OCI-LY1 (cell line): Measurements from ENCODE around the gene FOXE1.

Source experiments
- H2AFZ ChIP-seq: fragments of 200-600 bp; sonication (generic), shearing (Covaris generic); 2 replicates; pipeline ENCODE4 v1.6.0; 2014; ENCODE audit warnings: antibody characterized with exemption, mild to moderate bottlenecking, low read length
- H3F3A ChIP-seq: fragments of 200-600 bp; sonication (generic), shearing (Covaris generic); 2 replicates; pipeline ENCODE4 v1.6.0; 2014; ENCODE audit warnings: mild to moderate bottlenecking, antibody characterized with exemption, low read length, moderate library complexity; ENCODE audit not compliant: insufficient read depth
- H3K27ac ChIP-seq: fragments of 200-600 bp; sonication (generic); 2 replicates; pipeline ENCODE4 v1.5.1; 2014; ENCODE audit warnings: low read length, mixed run types, mild to moderate bottlenecking, low read depth; ENCODE audit not compliant: poor library complexity, severe bottlenecking
- H3K27me3 ChIP-seq: fragments of 200-600 bp; sonication (generic); 2 replicates; pipeline ENCODE4 v1.6.0; 2014; ENCODE audit warnings: antibody characterized with exemption, mild to moderate bottlenecking, low read length, moderate library complexity; ENCODE audit not compliant: insufficient read depth
- H3K36me3 ChIP-seq: fragments of 200-600 bp; sonication (generic); 2 replicates; pipeline ENCODE4 v1.6.1; 2014; ENCODE audit warnings: mild to moderate bottlenecking, antibody characterized with exemption, low read length, moderate library complexity, mixed read lengths; ENCODE audit not compliant: insufficient read depth
- H3K4me1 ChIP-seq: fragments of 200-600 bp; sonication (generic); 2 replicates; pipeline ENCODE4 v1.5.1; 2014; ENCODE audit warnings: mild to moderate bottlenecking, low read length, moderate library complexity; ENCODE audit not compliant: insufficient read depth, severe bottlenecking
- H3K4me2 ChIP-seq: fragments of 200-600 bp; sonication (generic), shearing (Covaris generic); 2 replicates; pipeline ENCODE4 v1.6.1; 2014; ENCODE audit warnings: low read length
- H3K4me3 ChIP-seq: fragments of 200-600 bp; sonication (generic); 2 replicates; pipeline ENCODE4 v1.5.1; 2014; ENCODE audit warnings: low read length, low read depth, mild to moderate bottlenecking, mixed read lengths; ENCODE audit not compliant: poor library complexity, severe bottlenecking
- H3K79me2 ChIP-seq: fragments of 200-600 bp; shearing (Covaris generic); 2 replicates; pipeline ENCODE4 v1.6.1; 2016; ENCODE audit warnings: mixed run types, low read length, mixed read lengths; ENCODE audit not compliant: insufficient read depth
- H3K9ac ChIP-seq: fragments of 200-600 bp; sonication (generic), shearing (Covaris generic); 2 replicates; pipeline ENCODE4 v1.6.1; 2014; ENCODE audit warnings: mild to moderate bottlenecking, low read length, mixed read lengths
- H3K9me2 ChIP-seq: fragments of 200-600 bp; sonication (generic), shearing (Covaris generic); 2 replicates; pipeline ENCODE4 v1.6.1; 2014; ENCODE audit warnings: low read depth, mild to moderate bottlenecking, low read length, mixed read lengths
- H3K9me3 ChIP-seq: fragments of 200-600 bp; shearing (Covaris generic); 2 replicates; pipeline ENCODE4 v1.6.1; 2014; ENCODE audit warnings: low read length, mixed read lengths
- H4K20me1 ChIP-seq: fragments of 200-600 bp; sonication (generic), shearing (Covaris generic); 2 replicates; pipeline ENCODE4 v1.6.0; 2016; ENCODE audit warnings: mild to moderate bottlenecking, low read length; ENCODE audit not compliant: insufficient read depth
- EZH2 ChIP-seq: fragments of 200-600 bp; sonication (generic), shearing (Covaris generic); IDR thresholded peaks from 2 replicates; pipeline ENCODE4 v1.8.0; 2017; ENCODE audit warnings: borderline replicate concordance, mixed run types, mild to moderate bottlenecking, antibody characterized with exemption, low read length, moderate library complexity, mixed read lengths
- TF ChIP-seq, protein P1 (sequence below): fragments of 200-600 bp; sonication (generic), shearing (Covaris generic); IDR thresholded peaks from 2 replicates; pipeline ENCODE4 v1.5.1; 2017; ENCODE audit warnings: mild to moderate bottlenecking, antibody characterized with exemption, low read length, moderate library complexity, mixed read lengths

The FOXE1 gene

DNA sequence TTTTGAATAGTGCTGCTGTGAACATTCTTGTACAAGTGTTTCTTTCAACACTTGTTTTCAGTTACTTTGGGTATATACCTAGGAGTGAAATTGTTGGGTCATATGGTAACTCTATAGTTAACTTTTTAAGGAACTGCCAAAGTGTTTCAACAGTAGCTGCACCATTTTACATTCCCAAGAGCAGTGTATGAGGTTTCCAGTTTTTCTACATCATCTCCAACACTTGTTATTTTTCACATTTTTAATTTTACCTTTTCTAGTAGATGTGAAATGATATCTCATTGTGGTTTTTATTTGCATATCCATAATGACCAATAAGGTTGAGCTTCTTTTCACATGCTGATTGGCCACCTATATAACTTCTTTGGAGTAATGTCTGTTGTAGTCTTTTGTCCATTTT is 40.0 kb upstream of the FOXE1 start:
- Histone ChIP-seq H3K36me3 (no peaks in the 10 kb centered on the region), H3K27ac (no peak overlapping the region), H4K20me1 (no peaks in the 10 kb centered on the region), H3K79me2 (no peaks in the 10 kb centered on the region), H3K9ac (no peak overlapping the region), H3F3A (no peaks in the 10 kb centered on the region), H3K9me3 (no peaks in the 10 kb centered on the region; the same call in 1 of the 2 replicates), H3K4me2 (no peak overlapping the region), H3K4me3 (no peak overlapping the region), H3K27me3 (no peaks in the 10 kb centered on the region), H3K9me2 (no peaks in the 10 kb centered on the region), H3K4me1 (no peaks in the 10 kb centered on the region), H2AFZ (no peak overlapping the region)
- TF ChIP-seq EZH2, result no peak
- TF ChIP-seq, protein P1, sequence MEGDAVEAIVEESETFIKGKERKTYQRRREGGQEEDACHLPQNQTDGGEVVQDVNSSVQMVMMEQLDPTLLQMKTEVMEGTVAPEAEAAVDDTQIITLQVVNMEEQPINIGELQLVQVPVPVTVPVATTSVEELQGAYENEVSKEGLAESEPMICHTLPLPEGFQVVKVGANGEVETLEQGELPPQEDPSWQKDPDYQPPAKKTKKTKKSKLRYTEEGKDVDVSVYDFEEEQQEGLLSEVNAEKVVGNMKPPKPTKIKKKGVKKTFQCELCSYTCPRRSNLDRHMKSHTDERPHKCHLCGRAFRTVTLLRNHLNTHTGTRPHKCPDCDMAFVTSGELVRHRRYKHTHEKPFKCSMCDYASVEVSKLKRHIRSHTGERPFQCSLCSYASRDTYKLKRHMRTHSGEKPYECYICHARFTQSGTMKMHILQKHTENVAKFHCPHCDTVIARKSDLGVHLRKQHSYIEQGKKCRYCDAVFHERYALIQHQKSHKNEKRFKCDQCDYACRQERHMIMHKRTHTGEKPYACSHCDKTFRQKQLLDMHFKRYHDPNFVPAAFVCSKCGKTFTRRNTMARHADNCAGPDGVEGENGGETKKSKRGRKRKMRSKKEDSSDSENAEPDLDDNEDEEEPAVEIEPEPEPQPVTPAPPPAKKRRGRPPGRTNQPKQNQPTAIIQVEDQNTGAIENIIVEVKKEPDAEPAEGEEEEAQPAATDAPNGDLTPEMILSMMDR, result no peak

DNA sequence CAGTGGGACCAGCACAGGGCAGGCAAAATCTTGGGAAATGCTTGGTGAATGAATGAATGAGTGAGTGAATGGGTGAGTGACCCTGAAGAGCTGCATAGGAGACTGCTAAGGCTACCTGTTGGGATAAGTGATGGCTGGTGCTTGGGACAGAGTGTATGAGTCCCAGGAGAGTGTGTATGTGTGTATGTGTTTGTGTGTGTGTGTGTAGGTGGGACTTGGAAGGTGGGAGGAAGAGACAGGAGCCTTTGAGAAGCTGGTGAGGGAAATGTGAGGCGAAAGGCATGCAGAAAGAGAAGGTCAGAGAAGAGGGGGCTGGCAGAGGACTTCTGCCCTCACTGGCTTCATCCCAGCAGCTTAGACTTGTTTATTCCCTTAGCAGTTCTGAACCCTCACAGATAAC is 33.3 kb upstream of the FOXE1 start:
- no peaks in the 10 kb centered on the region for H3K4me1 ChIP-seq
- no peaks in the 10 kb centered on the region for H3F3A ChIP-seq
- no peaks in the 10 kb centered on the region for H3K9me2 ChIP-seq
- no peaks in the 10 kb centered on the region for H3K36me3 ChIP-seq
- no peaks in the 10 kb centered on the region for H3K79me2 ChIP-seq
- H3K9me3 ChIP-seq, result no peaks in the 10 kb centered on the region
- TF ChIP-seq EZH2, result no peak
- TF ChIP-seq, protein P1, result no peak
- H3K27me3 ChIP-seq, result no peaks in the 10 kb centered on the region
- H2AFZ ChIP-seq, result no peak overlapping the region
- H3K27ac ChIP-seq, result no peak overlapping the region
- no peak overlapping the region for H3K9ac ChIP-seq
- no peak overlapping the region for H3K4me3 ChIP-seq
- no peaks in the 10 kb centered on the region for H4K20me1 ChIP-seq
- no peak overlapping the region for H3K4me2 ChIP-seq

DNA sequence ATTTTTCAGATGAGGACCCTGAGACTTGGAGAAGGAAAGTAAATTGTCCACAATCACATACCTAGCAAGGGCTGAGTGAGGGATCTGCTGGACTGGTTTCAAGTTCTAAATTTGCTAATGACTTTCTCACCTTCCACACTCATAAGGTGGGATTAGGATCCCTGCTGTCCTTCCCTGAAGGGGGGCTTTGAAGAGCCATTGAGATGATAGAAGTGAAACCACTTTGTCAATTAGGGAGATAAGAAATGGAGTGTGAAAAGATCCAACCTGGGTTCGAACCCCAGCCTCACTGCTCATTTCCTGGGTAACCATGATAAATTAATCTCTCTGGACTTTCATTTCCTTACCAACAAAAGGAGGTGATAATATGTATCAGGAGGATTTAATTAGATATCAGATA is 32.7 kb upstream of the FOXE1 start:
- no peaks in the 10 kb centered on the region for H3K27me3 ChIP-seq
- H3K4me2 ChIP-seq, result no peak overlapping the region
- no peak overlapping the region for H3K27ac ChIP-seq
- H3K36me3 ChIP-seq, result no peaks in the 10 kb centered on the region
- H2AFZ ChIP-seq, result no peak overlapping the region
- H3F3A ChIP-seq, result no peaks in the 10 kb centered on the region
- TF ChIP-seq, protein P1, result no peak
- TF ChIP-seq EZH2, result no peak
- H3K4me1 ChIP-seq, result no peaks in the 10 kb centered on the region
- no peaks in the 10 kb centered on the region for H4K20me1 ChIP-seq
- H3K9me2 ChIP-seq, result no peaks in the 10 kb centered on the region
- no peaks in the 10 kb centered on the region for H3K9me3 ChIP-seq
- H3K79me2 ChIP-seq, result no peaks in the 10 kb centered on the region
- no peak overlapping the region for H3K9ac ChIP-seq
- no peak overlapping the region for H3K4me3 ChIP-seq
